Amygdala (tissue), 56 donors: ENCODE measurements around the gene HPCAL1.
"Not testable (repeated sequence)": the region's sequence is repeated elsewhere in the genome, so short reads cannot be mapped to it uniquely, and the experiment has no call there.

ENCODE experiments used
- DNase-seq, 56 donors: peaks; one replicate each; lab custom pipeline; 2025; lab: John Stamatoyannopoulos, UW

The HPCAL1 gene

GRCh38 chr2:10430886-10431622 is 128.3 kb downstream of the HPCAL1 start:
- no peak for DNase-seq

GRCh38 chr2:10431797-10432196 is 129.1 kb downstream of the HPCAL1 start:
- no peak for DNase-seq

DNA sequence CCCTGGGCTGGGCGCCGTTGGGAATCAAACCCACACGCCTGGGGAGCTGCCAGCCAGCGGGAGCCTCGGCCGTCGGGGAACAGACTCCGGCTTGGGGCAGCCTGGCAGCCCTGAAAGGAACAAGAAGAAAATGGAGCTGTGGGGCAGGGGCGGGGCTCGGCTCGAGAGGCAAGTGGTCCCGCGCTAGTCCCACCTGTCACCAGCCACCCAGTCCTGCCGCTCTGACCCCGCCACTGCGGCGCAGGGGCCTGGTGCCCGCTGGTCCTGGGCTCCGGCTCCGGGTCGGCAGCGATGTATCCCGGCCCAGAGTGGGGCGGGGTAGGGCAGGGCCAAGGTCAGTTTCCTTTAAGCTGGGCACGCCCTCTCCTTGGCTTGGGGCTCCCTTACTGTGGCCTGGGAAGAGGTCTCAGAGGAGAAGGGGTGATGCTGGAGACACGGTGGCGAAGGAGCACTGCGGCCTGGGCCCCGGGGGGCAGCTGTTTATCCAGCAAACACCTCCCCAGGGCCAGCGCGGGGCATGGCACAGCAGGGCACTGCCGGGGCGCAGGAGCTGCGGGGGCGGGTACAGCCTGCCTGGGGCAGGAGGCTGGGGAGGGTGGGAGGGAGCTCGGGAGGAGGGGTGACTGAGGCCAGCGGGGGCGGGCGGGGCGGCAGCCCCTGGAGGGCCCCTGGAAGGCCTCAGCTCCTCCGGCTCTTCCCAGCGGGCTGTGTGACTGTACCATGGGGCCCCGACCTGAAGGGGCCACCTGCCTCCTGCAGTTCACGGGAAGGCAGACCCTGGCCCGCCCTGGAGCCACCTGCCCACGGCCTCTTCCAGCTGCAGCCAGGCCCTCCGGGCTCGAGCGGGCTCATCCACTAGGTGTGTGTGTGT is 129.8 kb downstream of the HPCAL1 start:
- no peak for DNase-seq

- no peak for DNase-seq
Measured at GRCh38 chr2:10433264-10433946, 130.7 kb downstream of the HPCAL1 start.

GRCh38 chr2:10433947-10434885 is 131.5 kb downstream of the HPCAL1 start:
- no peak for DNase-seq

- peak in 47 of 56 donors; percentile 12 to 80 (median 46) for DNase-seq
Measured at GRCh38 chr2:10434886-10435819, 132.4 kb downstream of the HPCAL1 start.

- no peak for DNase-seq
Measured at GRCh38 chr2:10435820-10436204, 133.1 kb downstream of the HPCAL1 start.

DNA sequence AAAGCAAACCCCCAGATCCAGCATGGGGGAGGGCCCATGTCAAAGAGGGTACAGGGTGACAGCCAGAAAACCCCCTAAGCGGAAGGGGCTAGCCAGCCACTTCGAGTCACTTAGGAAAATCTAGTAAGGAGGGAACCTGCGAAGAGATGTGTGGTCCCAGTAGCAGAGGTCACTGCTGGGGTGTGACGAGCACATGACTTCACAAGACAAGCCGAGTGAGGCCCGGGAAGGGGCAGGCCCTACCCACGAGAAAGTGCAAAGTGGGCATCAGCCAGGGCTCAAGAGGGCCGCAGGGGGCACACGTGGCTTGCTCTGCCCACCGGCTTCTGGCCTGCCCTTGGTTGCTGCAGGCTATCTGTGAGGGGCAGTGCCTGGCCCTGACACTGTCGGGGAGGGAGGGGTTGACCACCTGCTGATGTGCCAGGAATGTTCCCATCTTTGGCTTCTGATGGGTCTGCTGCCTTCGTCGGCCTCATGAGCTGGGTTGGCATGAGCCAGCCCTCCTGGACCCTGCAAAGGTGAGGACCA is 133.9 kb downstream of the HPCAL1 start:
- no peak for DNase-seq

DNA sequence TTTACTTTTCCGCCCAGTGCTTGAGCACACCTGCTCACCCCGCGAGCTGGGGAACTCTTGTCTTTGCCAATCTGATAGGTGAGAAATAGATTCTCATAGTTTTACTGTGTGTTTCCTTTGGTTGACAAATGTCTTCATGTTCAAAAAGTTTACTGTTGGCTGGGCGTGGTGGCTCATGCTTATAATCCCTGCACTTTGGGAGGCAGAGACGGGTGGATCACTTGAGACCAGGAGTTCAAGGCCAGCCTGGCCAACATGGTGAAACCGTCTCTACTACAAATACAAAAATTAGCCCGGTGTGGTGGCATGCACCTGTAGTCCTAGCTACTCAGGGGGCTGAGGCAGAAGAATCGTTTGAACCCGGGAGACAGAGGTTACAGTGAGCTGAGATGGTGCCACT is 135.1 kb downstream of the HPCAL1 start:
- DNase-seq: no peak

DNA sequence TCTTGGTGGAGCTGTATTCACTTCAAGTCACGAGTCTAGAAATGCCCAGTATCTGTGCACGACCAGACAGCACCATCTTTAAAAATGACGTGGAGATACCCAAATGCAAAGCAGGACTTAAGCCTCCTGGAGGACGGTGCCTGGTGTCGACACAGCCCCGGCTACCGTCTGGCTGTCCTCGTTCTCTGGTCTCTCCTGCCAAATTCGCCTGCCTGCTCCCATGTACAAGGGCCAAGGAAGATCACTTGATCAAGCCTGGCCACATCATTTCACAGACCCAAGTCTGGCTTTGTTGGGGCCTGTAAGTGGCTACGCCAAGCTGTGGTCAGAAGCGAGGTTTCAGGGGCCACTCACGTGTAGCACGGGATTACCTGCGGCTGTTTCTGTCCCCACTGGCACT is 136.0 kb downstream of the HPCAL1 start:
- DNase-seq: no peak

DNA sequence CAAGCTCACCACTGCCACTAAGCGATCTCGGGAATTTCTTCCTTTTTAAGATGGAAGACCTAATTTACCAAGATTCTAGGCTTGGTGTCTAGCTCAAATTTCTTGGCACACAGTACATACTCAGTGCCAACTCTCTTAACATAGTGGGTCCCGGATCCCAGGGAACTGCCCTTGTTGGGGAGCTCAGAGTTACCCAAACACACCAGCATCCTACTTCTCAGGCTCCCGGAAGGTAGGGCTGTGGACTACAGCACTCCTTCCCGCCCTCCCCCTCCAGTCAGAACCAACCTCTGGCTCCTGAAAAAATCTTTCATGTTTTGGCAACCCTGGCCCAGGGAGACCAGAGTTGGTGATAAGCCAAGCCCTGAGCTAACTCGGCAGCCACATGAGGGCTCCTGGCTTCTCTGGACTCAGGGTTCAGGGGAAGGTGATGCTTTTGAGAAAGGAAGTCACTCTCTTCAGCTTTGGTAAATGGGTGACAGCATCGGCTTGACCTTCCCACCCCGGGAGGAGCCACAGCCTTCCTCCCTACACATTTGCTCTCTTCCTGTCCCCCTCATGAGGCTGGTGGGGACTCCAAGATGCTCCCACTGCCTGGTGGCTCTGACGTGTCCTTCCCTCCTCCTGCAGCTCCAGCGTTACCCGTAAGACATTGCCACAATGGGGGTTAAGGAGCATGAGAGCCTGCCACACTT is 136.6 kb downstream of the HPCAL1 start:
- no peak for DNase-seq

- no peak for DNase-seq
Measured at GRCh38 chr2:10439971-10440370, 137.3 kb downstream of the HPCAL1 start.

DNA sequence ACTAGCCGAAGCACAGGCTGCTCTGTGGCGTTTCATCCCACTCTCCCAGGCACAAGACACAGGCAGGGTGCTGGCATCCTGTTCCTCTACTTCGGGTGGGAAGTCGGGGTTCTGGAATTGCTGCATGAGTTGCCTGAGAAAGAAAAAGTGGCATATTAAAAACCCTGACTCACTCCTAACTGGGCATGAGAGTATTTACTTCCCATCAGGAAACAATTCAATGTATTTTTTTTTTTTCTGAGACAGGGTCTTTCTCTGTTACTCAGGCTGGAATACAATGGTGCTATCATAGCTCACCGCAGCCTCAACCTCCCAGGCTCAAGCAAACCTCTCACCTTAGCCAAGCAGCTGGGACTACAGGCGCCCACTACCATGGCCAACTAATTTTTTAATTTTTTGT is 138.0 kb downstream of the HPCAL1 start:
- no peak for DNase-seq

DNA sequence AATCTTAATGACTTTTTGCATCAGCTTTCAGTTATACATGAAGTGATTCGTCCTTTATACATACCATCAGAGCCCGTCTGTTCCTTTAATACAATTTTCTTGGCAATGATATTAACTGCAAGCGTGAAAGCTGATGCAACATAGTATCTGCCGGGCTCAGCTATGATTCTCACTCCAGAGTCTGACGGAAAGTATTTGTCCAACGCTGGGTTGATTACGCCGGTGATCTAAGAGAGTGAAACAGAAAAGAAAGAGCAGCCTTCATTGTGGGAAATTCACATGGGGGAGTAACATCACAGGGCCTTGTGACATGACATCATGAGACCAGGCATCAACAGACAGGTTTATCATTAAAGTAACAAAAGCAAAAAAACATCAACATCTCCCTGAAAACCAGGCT is 139.2 kb downstream of the HPCAL1 start:
- no peak for DNase-seq

DNA sequence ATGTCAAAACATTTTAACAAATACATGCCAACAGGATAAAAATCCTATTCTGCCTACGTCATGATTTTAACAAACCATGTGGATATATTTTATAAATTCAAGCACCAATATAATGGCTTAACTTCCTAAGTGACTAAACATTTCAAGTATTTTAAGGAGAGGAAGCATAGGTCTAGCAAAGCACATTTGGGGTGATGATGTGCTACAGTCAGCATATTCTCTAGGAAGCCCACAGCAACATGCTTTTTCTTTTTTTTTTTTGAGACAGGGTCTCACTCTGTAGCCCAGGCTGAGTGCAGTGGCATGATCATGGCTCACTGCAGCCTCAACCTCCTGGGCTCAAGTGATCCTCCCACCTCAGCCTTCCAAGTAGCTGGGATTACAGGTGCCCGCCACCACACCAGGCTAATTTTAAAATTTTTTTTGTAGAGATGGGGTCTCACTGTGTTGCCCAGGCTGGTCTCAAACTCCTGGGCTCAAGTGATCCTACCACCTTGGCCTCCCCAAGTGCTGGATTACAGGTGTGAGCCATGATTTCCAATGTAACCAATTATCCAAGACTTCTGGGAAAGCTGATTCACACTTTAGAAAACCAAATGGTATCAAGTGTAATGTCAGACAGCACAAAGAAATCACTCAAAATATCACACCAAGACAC is 139.9 kb downstream of the HPCAL1 start:
- DNase-seq: not testable (repeated sequence)

DNA sequence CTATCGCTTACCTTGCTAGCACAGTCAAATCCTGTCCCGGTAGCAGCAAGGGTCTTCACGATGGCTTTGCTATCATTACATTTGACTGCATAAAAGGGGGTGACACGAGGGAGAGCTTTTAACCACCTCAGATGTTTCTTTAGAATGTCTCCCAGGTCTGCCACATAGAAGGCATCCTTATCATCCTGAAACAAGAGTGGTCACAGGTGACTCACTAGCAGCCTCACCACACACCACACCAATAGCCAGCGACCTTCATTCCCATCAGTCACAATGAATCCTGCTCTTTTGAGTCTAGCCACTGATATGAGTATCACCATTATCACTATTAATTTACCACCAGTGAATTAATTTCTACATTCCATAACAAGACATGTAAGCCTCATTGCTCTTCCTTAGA is 141.8 kb downstream of the HPCAL1 start:
- no peak for DNase-seq

DNA sequence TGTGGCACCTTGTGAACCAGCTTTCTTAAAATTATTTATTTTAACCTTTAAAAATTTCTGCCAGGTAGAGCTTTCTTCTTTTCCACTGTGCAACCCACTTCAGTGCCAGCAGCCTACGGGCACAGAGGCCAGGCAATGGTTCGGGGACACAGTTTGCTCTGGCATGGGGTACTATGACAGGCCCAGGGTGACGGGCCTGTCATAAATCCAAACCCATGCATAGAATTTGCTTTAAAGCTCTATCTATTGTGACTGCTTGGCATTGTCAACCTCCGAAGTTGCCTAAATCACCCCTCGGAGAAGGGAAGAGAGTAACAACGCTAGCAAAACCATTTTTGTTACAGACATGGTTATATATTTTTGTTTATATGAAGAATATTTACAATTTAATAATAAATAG is 143.9 kb downstream of the HPCAL1 start:
- no peak for DNase-seq
